Bone marrow (tissue), 2 donors: Measurements from ENCODE around the gene KCNQ1.

Source experiments
- DNase-seq, 2 donors: peaks; one replicate each; lab custom pipeline; 2025; lab: John Stamatoyannopoulos, UW

KCNQ1 gene

DNA sequence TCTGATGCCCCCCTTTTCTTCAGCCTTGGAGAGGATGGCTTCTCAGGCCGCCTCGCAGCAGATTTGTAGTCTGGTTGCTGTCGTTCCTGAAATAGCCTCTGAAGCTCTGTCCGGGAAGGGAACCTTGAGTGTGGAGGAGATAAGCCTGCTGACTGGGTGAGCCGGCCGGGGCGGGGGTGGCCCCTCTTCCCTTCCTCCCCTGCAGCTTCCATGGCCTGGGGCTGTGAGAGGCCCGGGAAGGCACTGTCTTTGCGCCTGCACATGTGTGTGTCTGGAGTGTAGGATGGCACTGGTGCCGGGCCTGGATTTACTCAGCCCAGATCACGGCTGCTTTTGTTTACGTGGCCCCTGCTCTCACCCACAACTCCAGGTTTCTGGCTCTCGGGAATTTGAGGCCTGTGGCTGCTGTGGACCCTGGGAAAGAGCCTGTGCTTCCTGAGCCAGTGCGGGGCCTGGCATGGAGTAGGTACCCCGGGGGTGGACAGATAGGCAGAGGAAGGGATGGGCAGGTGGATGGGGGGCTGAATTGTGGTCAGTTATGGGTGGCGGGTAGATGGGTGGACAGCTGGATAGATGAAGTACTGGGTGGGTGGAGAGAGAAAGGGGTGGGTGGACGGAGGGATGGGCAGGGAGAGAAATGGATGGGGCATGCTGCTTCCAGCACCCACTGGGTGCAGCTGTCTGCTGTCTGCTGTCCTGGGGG, 16.6 kb downstream of the KCNQ1 start:
- DNase-seq, result no peak

- DNase-seq, result no peak
Measured at GRCh38 chr11:2461956-2462542, 17.2 kb downstream of the KCNQ1 start.

DNA sequence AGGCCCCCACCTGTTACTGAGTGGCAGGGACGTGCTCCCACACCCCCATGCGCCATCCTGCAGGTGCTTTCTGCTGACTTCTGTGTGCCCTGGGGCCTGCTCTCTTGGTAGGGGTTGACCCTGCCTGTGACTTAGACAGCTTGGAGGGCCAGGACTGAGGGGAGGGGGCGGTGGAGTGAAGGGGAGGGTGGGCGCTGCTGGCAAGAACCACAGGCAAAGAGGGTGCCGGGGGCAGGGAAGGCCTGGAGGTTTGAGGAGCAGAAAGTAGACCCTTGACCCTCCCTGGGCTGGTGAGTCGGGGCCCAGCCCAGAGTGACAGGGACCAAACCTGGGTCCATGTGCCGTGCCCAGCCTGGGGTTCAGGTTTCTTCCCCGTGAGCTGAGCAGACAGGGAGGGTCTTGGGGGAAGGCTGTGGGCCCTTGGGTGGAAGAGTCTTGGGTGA, 17.8 kb downstream of the KCNQ1 start:
- DNase-seq, result no peak

- DNase-seq, result no peak
Measured at GRCh38 chr11:2462986-2463765, 18.4 kb downstream of the KCNQ1 start.

GRCh38 chr11:2463766-2464277, 19.0 kb downstream of the KCNQ1 start:
- no peak for DNase-seq

DNA sequence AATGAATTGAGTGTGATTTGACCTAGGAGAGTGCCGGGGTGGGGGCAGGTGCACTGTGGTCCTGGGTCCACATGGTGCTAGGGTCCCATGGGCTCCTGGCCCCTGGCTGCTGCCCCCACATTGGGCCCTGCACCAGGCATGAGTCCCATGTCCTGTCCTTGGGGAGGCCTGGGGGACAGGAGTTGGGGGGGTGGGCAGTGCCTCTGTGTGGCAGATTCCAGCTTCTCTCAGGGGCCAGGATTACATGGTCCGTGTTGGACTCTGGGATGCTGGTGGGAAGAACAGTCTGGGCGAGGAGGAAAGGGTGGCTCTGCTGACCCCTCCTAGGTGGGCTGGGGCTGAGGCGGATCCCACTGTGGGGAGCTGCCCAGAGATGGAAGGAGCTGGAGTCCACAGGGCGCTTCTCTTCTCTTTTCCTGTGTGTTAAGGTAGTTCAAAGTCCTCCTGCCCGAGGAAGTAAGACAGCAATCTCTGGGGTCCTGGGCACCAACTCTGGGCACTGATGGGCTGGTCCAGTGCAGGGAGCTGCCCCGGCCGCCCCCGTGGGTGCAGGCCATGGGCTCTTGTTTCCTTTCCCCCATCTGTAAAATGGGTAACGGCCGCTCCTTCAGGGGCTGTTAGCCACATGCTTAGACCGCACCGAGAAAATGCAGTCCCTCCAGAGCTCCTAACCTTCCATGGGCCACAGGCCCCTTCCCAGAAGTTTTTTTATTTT, 19.8 kb downstream of the KCNQ1 start:
- no peak for DNase-seq

DNA sequence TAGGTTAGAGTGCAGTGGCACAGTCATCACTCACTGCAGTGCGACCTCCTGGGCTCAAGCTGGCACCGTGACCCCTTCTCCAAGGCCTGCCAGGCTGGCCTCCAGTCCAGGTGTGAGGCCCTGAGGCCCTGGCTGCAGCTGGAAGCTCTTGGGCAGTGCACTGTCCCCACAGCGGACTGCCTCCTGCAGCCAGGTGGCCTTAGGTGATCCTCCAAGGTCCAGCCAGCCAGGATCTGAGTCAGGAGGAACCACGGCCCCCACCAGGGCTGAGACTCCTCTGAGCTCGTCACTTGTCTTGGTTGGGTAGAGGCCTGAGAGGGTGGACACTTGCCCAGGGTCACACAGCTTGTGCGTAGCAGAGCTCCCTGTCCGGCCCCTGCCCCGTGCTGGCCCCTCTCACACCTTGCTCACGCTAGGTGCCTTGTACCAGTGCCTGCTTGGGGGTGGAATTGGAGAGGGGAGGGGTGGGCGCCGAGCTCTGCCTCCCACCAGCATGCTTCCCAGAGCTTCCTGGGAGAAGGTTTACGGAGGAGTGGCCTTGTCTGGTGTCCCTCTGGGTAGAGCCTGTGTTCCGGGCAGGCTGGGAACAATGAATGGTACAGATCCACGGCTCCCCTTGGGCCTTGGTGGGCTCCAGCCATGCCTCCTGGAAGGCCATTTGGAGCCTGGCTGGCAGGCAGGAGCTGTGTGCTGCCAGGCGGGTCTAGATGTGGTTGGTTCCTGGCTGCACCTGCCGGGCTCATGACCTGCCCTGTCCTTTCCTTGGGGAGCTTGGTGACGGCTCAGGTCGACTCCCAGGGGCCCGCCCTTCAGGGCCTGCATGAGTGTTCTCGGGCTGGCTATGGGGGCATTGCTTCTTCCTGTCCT, 20.6 kb downstream of the KCNQ1 start:
- no peak for DNase-seq

DNA sequence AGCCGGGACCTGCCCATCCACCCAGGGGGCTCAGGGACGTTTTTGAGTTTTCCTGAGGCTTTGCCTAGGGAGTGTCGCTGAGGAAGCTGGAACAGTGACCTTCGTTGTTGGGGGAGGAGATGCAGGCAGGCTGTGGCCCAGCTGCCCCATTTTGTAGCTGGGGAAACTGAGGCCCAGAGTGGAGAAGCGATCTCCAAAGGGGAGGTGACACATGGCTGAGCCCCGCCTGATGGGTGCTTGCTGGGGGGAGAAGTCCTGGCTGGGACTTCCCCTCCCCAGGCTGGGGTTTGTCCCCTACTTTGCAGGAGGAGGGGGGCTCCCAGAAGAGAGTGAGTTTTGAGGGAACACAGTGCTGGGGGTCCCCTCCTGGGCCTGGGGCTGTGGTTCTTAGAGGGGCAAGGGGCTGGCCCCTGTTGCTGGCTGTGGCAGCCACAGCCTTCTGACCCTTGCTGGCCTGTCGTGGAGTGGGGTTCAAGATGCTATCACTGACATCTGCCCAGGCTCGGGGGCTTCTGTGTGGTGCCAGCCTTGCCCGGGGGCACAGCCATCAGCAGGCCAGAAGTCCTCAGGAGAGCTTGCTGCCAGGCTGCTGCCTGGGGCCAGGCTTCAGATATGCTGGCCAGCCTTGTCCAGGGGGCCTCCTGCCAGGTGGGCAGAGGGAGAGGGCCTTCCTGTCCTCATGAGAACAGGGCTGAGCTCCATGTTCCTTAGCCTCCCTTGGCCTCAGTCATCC, 21.4 kb downstream of the KCNQ1 start:
- DNase-seq, result no peak

DNA sequence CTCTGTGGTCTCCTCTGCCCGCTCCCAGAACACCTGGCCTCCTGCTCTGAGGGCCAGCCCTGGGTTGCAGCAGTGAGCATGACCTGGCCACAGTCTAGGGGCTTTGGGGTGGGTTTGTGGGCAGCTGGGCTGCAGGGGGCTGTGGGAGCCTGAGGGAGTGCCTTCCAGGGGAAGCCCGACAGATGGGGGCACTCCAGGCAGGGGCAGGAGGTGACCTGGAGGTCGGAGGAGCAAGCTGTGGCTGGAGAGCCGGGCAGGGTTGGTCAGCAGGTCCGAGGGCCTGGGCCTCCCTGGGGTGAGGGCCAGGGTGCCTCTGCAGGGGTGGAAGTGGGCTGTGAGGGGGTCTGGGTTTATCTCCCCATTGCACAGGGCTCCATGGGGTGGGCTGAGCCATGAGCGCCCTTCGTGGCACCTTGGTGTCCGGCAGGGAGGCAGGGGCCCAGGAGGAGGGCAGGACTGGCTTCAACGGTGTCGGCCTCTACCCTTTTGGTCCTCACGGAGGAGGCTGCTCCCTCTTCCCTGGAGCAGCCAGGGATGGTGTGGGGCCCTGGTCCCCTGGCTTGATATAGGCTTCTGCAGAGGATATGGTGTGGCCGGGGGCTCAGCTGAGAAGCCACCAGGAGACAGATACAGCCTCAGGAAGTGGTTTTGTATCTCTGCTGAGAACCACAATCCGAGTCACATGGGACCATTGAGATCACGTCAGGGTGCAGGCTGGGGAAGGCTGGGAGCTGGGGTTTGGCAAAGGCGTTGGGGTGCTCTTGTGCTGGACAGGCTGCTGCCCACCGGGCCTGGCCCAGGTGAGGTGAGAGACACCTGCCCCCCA, 22.3 kb downstream of the KCNQ1 start:
- peak in 1 of 2 donors; percentile 24 for DNase-seq

- DNase-seq, result no peak
Measured at GRCh38 chr11:2467695-2468055, 22.9 kb downstream of the KCNQ1 start.

DNA sequence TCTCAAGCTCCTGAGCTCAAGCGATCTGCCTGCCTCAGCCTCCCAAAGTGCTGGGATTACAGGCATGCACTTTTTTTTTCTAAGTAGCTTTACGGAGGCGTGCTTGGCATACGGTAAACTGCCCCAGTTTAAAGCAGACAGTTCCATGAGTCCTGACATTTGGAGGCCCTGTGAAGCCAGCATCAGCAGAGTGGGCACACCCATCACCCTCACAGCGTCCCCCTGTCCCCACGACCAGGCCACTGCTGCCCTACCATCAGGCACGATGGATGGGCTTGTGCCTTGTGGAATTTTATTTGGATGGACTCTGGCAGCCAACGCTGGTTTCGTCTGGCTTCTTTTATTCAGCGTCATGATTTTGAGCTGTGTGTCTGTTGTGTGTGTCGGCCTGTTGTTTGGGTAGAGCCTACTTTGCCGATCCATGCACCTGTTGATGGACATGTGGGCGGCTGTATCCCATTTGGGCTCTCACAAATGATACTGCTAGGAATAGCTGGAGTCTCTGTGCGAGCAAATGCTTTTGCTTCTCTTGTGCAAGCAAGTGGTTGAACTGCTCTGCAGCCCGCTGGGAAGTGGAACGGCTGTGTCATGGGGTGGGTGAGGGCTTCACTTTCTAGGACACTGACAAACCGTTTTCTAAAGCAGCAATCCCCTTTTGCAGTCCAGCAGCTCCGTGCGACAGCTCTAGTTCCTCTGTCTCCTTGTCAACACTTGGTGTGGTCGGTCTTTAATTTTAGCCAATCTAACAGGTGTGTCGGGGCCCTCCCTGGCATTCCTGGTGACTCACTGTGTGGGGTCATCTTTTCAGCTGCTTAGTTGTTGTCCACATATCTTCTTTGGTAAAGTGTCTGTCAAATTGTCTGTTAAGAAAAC, 23.8 kb downstream of the KCNQ1 start:
- no peak for DNase-seq

DNA sequence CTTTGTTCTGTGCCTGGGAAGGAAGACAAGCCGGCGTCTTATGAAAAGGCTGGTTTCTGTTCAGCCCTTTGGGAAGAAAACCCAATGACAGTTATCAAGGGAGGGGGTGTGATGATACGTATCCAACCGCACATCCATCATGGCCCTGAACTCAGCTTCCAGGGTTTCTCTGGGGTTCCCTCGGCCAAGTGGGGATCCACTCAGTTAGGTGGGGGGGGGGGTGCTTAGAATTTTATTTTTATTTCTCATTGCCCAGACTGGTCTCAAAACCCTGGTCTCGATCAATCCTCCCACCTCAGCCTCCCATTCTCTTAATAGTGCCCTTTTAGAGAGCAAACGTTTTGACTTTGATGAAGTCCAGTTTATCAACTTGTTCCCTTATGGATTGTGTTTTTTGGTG, 25.7 kb downstream of the KCNQ1 start:
- no peak for DNase-seq

- no peak for DNase-seq
Measured at GRCh38 chr11:2471048-2471803, 26.4 kb downstream of the KCNQ1 start.

- DNase-seq, result no peak
Measured at GRCh38 chr11:2471804-2472096, 26.9 kb downstream of the KCNQ1 start.

GRCh38 chr11:2472428-2473186, 27.8 kb downstream of the KCNQ1 start:
- no peak for DNase-seq

GRCh38 chr11:2473361-2474058, 28.7 kb downstream of the KCNQ1 start:
- no peak for DNase-seq
